Activated B cell treated with CpG ODN at 0.5 μM for 24 hours (primary cell): ENCODE measurements around the gene CAMSAP1. TPM values are rescaled to one million over a fixed set of nuclear protein-coding genes. Genes with fewer than 3 reads are reported as not detected.

ENCODE experiments used
- ATAC-seq: fragments of 200-7000 bp; cut with Tn5 transposase; one replicate; pipeline ENCODE4 v1.10.0; 2021; ENCODE audit warnings: low read depth, mild to moderate bottlenecking, moderate library complexity
- CTCF ChIA-PET: fragments of 350-600 bp; sonication (Branson Sonifier 250); formaldehyde crosslinking; loops from one replicate; lab custom pipeline; 2021; ENCODE audit warnings: antibody characterized with exemption; lab: Charles Lee
- POLR2A ChIA-PET: fragments of 350-600 bp; sonication (Branson Sonifier 250); formaldehyde crosslinking; loops from one replicate; lab custom pipeline; 2021; ENCODE audit warnings: antibody characterized with exemption; lab: Charles Lee
- DNase-seq: peaks from one replicate; pipeline ENCODE4 v3.0.0; 2022
- H3K27ac Mint-ChIP-seq: one replicate; pipeline ENCODE4 v1.8.0; 2020; ENCODE audit warnings: mixed read lengths
- H3K27me3 Mint-ChIP-seq: one replicate; pipeline ENCODE4 v1.8.0; 2021; ENCODE audit warnings: mixed read lengths
- H3K36me3 Mint-ChIP-seq: one replicate; pipeline ENCODE4 v1.8.0; 2021; ENCODE audit warnings: low read depth, mixed read lengths
- H3K4me1 Mint-ChIP-seq: one replicate; pipeline ENCODE4 v1.8.0; 2021; ENCODE audit warnings: mixed read lengths
- H3K4me3 Mint-ChIP-seq: one replicate; pipeline ENCODE4 v1.8.0; 2020; ENCODE audit warnings: mild to moderate bottlenecking, mixed read lengths
- H3K9me3 Mint-ChIP-seq: one replicate; pipeline ENCODE4 v1.8.0; 2020; ENCODE audit warnings: mixed read lengths
- CTCF ChIP-seq: fragments of 200-600 bp; IDR thresholded peaks from one replicate; pipeline ENCODE4 v1.8.0; 2022; ENCODE audit warnings: antibody characterized with exemption, mild to moderate bottlenecking
- intact Hi-C: fragments of 100-400 bp; cut with micrococcal nuclease; formaldehyde crosslinking; loops from one replicate; pipeline ENCODE4 v1.15.1; 2024
- total RNA-seq: library from RNA; stranded (reverse); gene quantifications from 2 replicates; pipeline ENCODE4 v1.2.3, GENCODE V29; 2022

The CAMSAP1 gene
- total RNA-seq, 1 donor from 2014 or later: 16.9 TPM

GRCh38 chr9:135811801-135812200 is 95.5 kb downstream of the CAMSAP1 start:
- Mint-ChIP-seq H3K9me3 (no peaks in the 10 kb centered on the region), H3K4me3 (no peak overlapping the region), H3K4me1 (no peaks in the 10 kb centered on the region), H3K36me3 (peaks cover 72% of the 10 kb centered on the region), H3K27me3 (no peaks in the 10 kb centered on the region), H3K27ac (no peak overlapping the region)
- intact Hi-C loops: no loop called here
- no peak for TF ChIP-seq CTCF
- CTCF ChIA-PET: no interaction called here
- POLR2A ChIA-PET: no interaction called here
- no peak for DNase-seq
- ATAC-seq: no peak

DNA sequence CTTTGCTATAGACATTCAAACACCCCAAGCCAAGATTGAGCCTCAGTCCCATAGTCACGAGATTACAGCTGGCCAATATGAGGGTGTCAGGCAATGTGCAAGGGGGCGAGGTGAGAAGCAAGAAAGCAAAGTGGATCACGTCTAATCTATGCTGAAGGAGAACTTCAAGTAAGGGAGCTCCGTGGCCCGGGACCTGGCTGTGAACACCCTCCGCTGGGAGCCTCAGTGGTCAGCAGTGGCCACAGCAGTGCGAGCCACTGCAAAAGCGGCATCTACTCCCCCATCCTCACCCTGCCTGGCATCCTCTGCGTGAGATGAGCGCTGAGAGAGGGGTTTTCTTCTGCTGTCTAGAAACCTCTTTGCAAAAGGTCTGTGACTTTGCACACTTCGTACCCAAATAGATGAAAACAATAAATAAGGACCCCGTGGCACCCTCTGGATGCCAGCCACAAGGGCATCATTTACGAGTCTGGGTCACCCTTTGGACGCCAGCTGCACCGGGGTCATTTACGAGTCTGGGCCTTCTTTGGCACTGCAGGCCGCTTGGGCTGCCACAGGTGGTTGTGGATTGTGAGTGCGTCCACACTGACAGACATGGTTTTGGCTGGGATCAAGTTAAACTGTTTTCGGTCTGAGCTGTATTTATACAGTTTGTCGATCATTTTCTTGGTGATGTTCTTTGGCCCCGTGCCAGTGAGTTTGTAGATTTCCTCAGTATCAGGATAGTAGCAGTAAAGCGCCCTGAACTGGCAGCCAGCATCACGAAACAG is 96.4 kb downstream of the CAMSAP1 start:
- no peak for TF ChIP-seq CTCF
- no peaks in the 10 kb centered on the region for H3K9me3 Mint-ChIP-seq
- H3K4me1 Mint-ChIP-seq: no peaks in the 10 kb centered on the region
- H3K36me3 Mint-ChIP-seq: peaks cover 64% of the 10 kb centered on the region
- ChIA-PET CTCF (no interaction called here), POLR2A (no interaction called here)
- intact Hi-C loops: no loop called here
- H3K4me3 Mint-ChIP-seq: no peak overlapping the region
- H3K27ac Mint-ChIP-seq: no peak overlapping the region
- DNase-seq (no peak), ATAC-seq (no peak)
- no peaks in the 10 kb centered on the region for H3K27me3 Mint-ChIP-seq

GRCh38 chr9:135809166-135809565 is 98.2 kb downstream of the CAMSAP1 start:
- ATAC-seq (no peak), DNase-seq (no peak)
- H3K4me3 Mint-ChIP-seq: no peak overlapping the region
- ChIA-PET POLR2A (no interaction called here), CTCF (no interaction called here)
- TF ChIP-seq CTCF: no peak
- H3K4me1 Mint-ChIP-seq: no peaks in the 10 kb centered on the region
- H3K9me3 Mint-ChIP-seq: no peaks in the 10 kb centered on the region
- peaks cover 46% of the 10 kb centered on the region for H3K36me3 Mint-ChIP-seq
- no peaks in the 10 kb centered on the region for H3K27me3 Mint-ChIP-seq
- no peak overlapping the region for H3K27ac Mint-ChIP-seq
- intact Hi-C loops: no loop called here

- DNase-seq (no peak), ATAC-seq (no peak)
- Mint-ChIP-seq H3K27ac (no peak overlapping the region), H3K4me3 (no peak overlapping the region), H3K9me3 (no peaks in the 10 kb centered on the region), H3K4me1 (no peaks in the 10 kb centered on the region), H3K27me3 (no peaks in the 10 kb centered on the region), H3K36me3 (peaks cover 11% of the 10 kb centered on the region)
- CTCF ChIA-PET: no interaction called here
- no peak for TF ChIP-seq CTCF
- intact Hi-C loops: no loop called here
- POLR2A ChIA-PET: no interaction called here
These were observed 101.8 kb downstream of the CAMSAP1 start for GRCh38 chr9:135805422-135806022.

DNA sequence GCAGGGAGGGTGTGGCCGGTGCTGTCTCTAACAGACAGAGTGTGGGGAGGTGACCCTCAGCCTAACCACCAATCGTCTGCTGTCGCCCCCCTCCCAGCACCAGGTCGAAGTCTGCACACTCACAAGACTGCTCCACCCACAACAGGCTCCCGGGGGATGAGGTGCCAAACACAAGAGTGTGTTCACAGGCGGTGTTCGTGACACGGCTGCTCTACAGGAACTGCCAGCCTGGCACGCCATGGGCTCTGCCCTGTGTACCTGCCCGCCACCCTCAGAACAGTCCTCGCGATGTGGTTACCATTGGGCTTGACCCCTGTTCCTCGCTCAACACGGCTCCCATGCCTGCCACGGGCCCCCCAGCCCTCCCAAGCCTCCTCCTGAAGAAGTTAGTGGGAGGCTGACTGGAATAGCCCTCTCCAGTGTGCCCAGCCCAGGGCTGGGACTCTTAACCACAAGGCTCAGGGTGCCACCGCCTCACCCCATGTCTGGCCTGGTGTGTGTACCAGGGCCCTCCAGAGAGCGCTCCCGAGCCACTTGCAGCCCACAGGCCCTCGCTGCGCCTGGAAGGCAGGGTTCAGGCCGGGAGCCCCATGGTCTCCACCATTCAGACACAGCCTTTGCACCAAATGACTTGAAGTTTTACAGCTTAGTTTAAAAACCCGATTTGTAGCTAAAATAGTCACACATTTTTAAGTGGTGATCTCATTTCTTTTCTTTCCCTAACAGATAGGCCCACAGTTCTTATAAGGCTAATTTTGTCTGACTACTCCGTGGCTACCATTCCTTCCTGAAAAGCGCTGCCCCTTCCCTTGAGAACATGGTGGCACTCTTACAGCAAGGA is 102.5 kb downstream of the CAMSAP1 start:
- H3K9me3 Mint-ChIP-seq: no peaks in the 10 kb centered on the region
- no peak overlapping the region for H3K4me3 Mint-ChIP-seq
- H3K27ac Mint-ChIP-seq: no peak overlapping the region
- ATAC-seq: no peak
- DNase-seq: no peak
- H3K4me1 Mint-ChIP-seq: no peaks in the 10 kb centered on the region
- intact Hi-C loops: no loop called here
- CTCF ChIA-PET: no interaction called here
- no peak for TF ChIP-seq CTCF
- POLR2A ChIA-PET: no interaction called here
- peaks cover 4% of the 10 kb centered on the region for H3K36me3 Mint-ChIP-seq
- no peaks in the 10 kb centered on the region for H3K27me3 Mint-ChIP-seq
